ENCODE measurements around the gene ARHGAP24.

The ARHGAP24 gene

DNA sequence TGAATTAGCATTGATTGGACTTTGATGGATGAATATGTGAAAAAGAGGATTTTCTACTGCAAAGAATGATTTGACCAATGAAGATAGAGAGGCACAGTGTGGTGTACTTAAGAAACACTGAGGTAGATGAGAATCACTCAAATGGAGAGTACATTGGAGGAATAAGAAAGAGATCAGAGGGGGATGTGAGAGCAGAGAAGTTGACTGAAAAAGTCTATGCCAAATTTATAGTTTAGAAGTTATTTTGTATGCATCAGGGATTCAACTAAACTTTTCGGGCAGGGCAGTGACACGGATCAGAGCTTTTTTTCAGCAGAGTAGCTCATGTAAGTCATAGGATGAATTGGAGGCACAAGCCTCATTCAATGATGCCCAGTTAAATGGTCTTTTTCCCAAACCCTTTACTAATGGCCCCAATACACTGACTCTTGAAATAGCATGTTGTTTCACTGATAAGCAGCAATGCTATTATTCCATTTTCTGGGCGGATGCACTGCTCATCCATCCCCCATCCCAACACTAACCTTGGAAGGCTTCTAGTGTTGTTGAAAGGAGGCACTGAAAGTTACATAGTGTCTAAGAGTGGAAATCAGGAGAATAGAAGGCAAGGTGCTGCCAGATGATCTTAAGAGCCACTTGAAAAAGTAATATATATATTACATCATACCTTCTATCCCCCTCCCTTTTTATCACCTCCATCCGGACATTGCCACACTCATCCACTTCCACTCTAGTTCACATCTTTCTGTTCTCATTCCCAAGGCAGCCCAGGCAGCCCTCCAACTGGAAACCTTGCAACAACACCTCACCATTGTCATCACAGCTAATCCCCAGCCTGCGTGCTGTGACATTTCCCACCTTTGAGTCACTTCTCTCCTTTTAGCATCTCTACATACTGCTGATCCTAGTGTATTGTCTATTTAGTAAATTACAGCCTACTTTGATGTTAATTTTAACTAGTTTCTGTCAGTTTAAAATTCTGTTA, 46.1 kb downstream of the ARHGAP24 start:
- no peak for DNase-seq

DNA sequence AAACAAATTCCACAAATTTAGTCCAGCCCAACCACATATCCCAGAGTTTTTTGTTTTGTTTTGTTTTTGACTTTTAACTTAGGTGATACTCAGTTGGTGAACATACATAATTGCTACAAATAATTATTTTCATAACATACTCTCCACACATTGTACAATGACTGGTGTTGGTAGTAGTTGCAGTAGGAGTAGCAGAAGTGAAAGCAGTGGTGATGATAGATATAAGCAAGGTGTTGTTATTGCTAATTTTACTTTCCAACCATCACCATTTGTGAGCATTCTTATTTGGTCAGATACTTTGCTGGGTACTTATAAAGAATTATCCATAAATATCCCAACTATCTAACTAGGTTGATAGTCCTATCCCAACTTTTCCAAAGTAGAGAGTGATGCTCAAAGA, 47.3 kb downstream of the ARHGAP24 start:
- DNase-seq: no peak

DNA sequence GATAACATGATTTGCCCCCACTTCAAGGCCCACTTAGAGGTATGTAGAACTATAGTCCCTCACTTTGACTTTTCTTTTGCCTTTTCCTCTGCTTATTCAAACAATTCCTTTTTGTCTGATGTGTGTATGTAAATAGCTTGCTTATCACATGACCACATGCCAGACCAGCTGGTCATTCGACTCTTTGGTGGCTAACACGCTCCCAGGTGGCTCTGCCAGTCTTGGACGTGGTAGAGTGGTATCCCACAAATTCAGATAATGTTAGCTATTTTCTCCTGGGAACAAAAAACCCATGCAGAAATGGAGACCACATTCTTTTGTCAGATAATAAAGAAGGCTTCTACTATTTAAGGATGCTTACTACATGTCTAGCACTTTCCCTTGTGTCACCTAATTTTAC, 47.9 kb downstream of the ARHGAP24 start:
- DNase-seq: no peak

DNA sequence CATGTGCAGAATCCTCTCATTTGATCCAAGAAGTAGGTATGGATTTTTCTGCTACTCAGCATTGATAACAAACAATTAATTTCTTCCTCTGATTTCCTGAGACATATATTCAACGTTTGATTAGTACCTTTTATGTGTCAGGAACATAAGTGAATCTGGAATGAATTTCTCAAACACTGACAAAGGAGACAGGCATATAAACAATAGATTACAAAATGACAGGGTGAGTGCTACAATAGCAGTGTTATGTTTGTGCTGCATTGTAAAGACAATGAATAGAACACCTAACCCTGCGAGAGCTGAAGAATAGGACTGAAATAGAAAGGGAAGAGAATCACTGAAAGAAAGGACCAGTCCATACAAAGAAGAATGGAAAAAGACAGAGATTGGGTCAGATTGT, 52.9 kb downstream of the ARHGAP24 start:
- no peak for DNase-seq

DNA sequence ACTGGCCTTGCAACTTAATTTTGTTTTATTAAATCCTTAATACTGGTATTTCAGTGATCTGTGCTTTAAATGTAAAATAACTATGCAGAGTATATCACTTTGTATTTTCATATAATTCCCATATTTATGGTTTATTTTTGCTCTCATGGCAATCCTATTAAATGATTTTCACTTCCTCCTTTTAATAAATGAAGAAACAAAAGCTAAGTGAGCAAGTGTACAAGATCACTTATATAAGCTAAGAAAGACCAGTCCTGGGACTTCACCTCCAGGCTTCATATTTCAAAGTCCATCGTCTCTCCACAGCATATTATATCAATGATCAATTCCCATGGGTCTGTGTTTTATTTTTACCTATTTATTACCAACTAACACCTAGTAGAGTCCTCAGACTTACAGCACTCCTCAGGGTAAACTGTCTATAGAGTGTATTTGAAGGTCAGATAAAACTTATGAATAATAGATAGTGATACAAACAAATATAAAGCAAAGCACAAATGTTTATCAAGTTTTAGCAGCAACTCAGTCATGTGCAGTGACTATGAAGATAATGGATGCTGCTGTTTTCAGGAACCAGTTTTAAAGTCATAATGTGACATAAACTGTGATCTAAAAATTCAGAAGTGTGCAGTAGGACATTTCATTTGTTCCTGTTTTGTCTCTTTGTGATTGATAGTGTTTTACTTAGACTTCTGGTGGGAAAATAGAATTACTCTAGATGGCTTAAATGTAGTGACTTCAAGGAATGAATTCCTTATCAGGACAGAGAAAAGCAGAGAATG, 56.8 kb downstream of the ARHGAP24 start:
- peak in 1 of 2 donors; percentile 7 for DNase-seq

DNA sequence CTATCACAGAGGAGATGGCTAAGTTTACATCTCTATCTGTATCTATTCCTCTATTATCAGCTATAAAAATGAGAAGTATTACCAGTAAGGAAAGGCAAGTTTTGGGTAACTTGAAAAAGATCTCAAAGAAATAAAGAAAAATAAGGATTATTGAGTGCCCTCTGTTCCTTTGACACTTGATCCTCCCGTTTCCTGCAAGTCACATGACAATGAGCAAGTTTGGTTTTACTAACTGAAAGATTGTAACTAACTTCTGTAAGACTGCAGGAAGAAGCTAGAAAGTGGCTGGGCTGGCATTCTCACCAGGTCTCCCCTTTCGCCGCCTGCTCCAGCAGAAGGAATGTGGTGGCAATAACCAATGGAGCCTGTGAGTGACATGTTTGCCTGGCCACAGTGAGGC, 59.2 kb downstream of the ARHGAP24 start:
- no peak for DNase-seq

DNA sequence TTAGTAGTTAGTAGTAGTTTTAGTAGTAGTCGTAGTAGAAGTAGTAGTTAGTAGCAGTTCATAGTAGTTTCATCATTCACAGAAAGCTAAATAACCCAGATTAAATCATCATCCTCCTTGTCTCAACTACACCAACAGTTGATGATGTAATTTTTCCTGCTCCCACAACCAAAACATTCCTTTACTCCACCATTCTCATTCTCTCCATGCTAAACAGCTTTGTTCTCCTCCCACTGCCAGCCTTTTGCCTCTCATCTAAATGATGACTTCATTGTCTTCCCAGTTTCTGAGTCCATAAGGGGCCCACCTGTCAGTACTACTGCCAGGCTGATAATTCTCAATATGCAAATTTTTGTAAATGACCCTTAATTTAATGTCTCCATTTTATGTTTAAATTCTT, 68.9 kb downstream of the ARHGAP24 start:
- no peak for DNase-seq

DNA sequence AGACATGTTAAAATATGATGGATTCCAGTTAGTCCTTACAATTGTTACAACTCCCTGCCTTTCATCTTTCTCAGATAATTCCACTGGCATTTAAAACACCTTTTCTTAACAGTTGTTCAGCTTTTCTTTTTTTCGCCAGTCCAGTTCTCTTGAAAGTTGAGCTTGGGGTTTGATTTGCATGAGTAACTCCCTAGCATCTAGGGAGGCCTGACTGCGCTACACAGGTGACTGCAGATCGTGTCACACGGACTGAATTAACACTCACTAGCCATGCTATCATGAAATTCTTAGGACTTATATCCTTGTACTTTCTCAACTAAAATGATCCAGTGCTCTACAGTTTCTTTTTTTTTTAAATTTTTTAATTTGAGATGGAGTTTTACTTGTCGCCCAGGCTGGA, 69.8 kb downstream of the ARHGAP24 start:
- DNase-seq: no peak

DNA sequence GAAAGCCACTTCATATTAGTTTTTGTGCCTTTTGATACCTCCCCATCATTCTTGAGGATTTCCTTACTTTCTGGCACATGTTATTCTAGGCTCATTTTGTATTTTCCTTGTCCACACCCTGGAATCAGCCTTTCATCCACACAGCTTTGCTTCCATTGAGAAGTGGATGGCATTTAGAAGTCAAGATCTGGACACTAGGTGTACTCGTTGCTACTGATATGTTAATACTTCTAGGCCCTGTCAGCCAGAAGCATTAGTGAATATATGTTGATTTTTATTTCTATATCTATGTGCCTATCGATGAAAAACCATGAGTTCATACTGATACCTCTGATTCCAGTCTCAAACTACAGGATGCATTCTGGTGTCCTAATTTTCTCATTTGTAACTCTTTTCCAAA, 73.2 kb downstream of the ARHGAP24 start:
- no peak for DNase-seq

DNA sequence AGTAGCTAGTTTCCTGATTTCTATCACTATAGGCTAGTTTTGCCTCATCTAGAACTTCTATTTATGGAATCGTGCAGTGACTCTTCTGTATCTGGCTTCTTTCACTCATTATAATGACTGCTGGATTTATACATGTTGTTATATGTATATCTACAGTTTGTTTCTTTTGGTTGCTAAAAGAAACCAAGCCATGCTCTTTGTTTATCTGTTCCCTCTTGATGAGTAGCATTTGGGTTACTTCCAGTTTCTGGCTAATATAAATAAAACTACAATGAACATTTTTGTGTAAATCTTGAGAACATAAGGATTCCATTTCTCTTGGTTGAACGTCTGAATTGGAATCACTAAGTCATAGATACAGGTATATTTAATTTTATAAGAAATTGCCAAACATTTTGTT, 73.9 kb downstream of the ARHGAP24 start:
- DNase-seq: no peak

DNA sequence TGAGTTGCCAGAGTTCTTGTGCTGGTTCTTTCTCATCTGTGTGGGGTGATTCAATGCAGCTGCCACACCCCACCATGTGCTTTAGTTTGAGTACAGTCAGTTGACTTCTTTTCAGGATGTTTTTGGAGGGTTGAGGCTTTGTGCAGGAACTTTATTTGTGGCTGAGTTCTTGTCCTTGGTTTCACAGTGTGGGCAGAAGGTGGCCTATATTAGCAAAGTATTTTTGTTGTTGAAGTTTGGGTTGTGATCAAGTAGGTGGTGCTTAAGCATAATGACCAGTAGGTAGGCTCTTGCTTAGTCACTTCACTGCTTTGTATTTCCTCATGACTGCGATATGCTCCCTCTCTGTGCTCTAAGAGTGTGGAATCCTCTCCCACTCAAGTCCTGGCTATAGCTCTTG, 80.3 kb downstream of the ARHGAP24 start:
- DNase-seq: peak in 1 of 2 donors; percentile 55

DNA sequence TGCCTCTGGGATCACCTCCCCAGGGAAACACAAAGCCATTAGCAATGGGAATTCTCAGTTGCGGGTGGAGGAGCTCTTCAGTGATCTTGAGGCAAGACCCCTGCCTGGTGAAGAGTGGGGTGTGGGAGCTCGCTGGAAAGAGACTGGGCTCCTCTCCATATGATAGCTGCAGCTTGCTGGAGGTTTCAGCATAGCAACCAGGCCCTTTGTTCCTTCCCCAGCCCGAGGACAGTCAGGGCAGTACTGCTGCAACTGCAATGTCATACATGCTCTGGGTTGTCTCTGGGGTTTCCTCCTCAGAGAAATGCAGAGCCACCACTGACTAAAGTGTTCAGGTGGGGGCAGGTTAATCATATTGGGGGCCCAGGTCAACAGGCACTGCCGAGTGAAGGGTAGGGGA, 81.3 kb downstream of the ARHGAP24 start:
- no peak for DNase-seq

DNA sequence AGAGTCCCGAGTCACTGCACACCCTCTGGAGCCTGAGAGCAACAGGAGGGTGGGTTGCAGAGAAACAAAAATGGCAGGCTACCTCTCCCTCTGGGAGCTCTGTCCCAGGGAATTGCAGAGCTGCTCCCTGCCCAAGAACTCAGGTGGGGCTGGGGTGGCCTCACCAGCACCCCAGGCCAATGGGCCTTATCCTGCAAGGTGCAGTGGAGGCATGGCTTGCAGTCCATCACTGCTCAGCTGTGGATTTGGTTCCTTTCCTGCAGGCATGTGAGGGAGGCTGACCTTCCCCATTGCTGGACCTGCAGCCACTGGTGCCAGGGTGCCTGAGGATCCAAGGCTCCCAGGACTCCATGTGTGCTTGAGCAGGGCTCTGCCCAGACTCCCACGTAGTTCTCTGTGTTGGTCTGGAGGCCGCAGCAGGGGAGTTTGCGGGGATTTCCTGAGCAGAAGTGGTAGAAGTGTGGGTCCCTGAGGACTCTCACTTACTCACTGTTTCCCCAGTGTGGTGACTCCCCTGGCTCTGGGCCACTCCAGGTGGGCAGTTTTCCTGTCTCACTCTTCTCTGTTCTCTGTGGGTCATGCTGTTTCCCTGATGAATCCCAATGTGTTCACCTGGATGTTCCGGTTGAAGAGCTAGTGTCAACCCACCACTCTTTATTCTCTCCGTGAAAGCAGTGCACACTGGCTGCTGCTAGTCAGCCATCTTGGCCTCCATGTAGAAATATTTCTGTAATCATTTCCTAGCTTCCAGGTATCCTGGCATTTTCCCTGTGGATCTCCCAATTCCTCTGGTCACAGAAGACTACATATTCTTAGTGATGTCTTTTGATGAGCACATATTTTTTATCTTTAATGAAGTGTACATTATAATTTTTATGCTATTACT, 82.3 kb downstream of the ARHGAP24 start:
- DNase-seq: peak; percentile 54 to 85

DNA sequence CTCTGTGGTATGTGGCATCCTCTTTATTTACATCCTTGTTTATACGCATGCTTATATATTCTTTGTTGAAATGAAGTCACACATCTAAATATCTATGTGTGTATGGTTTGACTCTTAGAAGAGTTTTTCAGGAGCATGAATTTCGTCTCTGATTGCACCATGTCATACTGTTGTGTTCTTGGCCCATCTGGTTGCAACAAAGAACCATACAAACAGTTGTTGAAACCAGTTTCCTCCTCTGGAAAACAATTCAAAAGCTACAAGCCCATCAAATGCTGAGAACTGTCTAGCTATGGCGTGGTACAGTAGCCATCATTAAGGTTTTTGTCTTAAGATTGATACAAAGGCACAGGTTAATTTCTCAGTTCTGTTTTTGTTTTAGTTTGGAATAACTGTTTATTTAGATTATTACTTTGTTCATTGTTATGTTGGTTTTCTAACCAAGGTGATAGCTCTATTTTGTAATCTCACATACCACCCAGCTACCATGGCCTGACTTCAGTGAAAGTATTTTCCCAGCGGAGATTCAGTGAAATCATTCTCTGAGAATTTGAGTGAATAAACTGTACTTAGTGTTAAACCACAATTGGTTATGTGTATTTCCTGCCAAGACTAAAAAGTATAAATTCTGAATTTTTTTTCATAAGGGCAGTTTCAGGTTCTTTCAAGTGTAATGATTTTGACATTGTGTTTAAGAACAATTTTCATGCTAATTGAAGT, 91.0 kb downstream of the ARHGAP24 start:
- DNase-seq: no peak

DNA sequence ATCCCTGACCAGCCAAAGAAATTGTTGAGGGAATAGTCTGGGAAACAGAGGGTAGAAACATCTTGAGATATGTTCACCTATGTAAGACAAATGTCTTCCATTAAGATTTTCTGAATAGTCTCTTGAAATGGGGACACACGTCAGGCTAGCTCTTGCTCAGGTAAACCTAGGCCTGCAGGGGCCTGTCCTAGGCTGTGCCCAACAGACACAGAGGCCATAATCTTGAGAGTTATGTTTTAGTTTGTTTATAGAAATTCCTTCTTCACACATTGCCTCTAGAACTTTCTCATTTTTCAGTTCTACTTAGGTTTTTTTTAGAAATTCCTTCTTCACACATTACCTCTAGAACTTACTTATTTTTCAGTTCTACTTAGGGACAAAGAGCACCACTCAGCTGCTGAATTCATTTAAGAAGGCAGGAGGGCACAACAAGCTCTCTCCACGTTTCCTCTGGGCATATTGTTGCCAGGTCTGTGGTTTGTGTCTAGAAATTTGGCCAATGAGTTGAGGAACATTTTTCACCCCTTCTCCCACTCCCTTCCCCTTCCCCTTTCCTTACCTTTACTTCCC, 94.9 kb downstream of the ARHGAP24 start:
- no peak for DNase-seq

DNA sequence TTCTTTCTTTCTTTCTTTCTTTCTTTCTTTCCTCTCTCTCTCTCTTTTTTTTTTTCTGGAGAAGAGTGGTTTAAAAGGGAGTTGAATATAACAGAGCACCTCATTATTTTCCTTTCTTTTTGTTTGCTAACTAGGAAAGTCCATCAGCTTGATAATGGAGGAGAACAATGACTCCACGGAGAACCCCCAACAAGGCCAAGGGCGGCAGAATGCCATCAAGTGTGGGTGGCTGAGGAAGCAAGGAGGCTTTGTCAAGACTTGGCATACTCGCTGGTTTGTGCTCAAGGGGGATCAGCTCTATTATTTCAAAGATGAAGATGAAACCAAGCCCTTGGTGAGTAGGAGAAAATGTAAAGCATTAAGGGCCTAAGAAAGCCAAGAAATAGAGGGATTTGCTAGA, 95.4 kb downstream of the ARHGAP24 start:
- DNase-seq: no peak

DNA sequence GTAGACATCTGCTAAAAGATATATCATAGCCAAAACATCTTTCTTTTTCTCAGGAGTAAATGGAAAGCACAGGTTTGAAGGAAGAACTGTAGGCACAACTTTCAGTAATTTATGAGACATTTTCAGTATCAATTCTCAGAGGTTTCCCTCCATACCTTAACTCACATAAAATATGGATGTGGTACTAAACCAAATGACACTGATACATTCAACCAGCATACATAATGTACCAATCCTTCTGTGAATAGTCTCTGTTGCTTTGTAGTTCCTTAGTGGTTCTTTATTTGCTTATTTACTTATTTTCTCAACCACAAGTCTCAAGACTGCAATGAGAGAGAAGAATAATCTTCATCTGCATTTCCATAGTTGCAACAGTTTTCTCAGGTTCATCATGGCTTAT, 96.1 kb downstream of the ARHGAP24 start:
- no peak for DNase-seq

DNA sequence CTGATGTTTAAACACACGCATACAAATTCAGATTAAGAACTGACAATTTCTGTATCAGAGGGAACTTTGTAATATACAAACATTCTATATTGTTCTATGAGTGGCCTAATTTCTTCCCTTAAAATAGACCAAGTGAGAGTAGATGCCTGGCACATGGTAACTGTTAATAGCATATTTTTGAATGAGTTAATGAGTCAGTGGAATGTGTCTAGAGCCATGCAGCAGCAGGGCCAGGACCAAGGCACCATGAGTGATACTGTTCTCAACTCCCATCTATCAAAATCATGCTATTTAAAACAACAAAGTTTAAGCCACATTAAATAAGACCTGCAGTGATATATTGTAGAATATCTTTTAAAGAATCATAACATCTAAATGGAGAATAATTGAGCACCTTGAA, 98.3 kb downstream of the ARHGAP24 start:
- no peak for DNase-seq

DNA sequence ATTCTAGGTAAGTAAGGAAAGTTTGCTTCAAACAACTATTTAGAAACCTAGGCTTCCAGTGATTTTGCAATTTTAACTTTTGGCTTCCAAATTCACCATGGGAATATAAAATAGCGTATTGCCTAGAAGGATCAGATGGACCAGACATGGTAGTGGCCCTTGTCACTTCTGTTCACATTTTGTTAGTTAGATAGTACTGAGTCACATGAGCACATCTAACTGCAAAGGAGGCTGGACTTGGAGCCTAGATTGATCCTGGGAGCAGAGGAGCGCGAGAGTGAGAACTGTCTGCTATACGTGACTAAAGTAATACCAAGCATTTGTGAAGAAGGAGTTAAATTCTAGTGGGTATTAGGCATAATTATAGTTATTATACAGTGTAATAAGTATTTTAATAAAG, 102.4 kb downstream of the ARHGAP24 start:
- DNase-seq: no peak

DNA sequence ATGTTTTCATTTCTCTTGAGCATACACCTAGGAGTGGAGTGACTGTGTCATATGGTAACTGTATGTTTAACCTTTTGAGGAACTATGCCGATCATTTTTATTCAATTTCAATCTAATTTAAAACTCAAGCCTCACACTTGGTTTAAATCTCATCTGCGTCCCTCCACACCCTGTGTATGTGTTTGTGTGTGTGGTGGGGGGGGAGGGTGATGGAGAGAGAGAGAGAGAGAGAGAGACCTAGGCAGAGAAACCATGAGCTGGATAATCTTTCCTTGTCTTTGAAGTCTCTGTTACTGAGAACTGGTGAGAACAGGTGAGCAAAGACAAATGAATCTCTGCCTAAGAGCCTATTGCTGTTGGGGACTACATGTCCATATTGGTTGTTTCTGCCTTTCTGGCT, 105.0 kb downstream of the ARHGAP24 start:
- no peak for DNase-seq

DNA sequence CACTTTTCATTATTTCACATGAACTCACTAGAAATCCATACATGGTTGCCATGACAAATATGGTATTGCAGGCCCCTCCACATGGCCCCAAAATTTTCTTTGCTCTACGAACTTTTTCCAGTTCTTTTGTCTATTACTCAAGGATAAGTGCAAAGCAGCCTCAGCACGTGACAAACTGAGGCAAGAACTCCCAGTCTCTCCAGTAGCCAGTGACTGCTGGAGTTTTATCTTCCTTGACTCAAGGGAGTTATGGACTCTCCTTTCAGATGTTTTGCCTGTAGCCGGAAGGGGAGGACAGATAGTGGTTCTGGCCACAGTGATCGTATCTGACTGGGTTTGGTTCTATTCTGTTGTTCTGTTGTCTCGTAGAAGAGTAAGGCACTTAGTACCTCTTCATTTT, 105.5 kb downstream of the ARHGAP24 start:
- no peak for DNase-seq

DNA sequence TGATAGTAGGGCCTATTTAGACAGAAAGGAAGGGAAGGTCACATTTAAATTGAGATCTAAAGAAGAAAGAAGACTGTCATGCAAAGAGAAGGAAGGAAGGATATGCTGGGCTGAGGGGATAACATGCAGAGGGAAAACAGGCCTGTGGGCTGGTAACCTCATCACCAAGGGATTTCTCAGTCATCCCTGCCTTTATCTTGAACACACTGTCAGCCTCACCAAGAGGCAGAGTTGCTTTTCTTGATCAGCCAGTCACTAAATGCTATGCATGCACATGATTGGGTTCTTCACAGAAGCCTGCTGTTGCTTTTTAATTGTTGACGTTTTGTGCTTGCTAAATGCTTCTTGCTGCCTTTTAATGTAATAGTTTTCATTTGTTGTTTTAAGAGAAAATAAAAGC, 113.0 kb downstream of the ARHGAP24 start:
- no peak for DNase-seq

Measured in inflammatory macrophage treated with lipopolysaccharide for 1 hour (primary cell).